ENCODE data around the gene PSAT1. TPM values are rescaled to one million over a fixed set of nuclear protein-coding genes. Genes with fewer than 3 reads are reported as not detected.

The PSAT1 gene
- total and polyA plus RNA-seq, 2 of the 13 experiments (the other 11 are each of a cell fraction or from before 2014, with no cell fraction given), result 135 to 229 TPM

DNA sequence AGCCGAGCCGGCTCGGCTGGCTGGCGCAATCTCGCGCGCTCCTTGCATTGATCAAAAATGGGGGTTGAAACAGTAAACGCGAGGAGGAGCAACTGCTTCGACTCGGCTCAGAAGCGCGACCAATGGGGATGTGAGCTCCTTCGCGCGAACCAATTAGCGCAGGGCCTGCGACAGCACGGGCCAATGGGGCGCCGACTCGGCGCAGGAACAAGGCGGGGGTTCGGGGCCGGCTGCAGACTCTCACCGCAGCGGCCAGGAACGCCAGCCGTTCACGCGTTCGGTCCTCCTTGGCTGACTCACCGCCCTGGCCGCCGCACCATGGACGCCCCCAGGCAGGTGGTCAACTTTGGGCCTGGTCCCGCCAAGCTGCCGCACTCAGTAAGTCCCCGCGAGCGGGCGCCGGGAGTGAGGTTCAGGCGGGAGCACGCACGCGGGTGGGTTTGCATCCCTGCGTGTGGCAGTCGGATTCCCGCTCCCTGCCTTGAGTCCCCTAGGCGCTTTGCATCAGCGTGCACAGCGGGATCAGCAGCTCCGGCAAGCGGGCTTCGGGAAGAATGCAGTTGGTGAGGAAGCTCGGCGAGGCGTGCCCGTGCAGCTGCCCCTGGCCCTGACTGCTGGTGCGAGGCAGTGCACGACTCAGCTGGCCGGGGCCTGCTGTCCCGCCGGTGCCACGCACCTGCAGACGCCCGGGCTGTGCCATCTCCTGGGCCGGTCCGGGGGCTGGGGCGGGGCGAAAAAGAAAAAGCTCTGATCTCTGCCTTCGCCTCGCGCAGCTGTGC, at the start of gene PSAT1 (continued):
- TF ChIP-seq, protein P1, sequence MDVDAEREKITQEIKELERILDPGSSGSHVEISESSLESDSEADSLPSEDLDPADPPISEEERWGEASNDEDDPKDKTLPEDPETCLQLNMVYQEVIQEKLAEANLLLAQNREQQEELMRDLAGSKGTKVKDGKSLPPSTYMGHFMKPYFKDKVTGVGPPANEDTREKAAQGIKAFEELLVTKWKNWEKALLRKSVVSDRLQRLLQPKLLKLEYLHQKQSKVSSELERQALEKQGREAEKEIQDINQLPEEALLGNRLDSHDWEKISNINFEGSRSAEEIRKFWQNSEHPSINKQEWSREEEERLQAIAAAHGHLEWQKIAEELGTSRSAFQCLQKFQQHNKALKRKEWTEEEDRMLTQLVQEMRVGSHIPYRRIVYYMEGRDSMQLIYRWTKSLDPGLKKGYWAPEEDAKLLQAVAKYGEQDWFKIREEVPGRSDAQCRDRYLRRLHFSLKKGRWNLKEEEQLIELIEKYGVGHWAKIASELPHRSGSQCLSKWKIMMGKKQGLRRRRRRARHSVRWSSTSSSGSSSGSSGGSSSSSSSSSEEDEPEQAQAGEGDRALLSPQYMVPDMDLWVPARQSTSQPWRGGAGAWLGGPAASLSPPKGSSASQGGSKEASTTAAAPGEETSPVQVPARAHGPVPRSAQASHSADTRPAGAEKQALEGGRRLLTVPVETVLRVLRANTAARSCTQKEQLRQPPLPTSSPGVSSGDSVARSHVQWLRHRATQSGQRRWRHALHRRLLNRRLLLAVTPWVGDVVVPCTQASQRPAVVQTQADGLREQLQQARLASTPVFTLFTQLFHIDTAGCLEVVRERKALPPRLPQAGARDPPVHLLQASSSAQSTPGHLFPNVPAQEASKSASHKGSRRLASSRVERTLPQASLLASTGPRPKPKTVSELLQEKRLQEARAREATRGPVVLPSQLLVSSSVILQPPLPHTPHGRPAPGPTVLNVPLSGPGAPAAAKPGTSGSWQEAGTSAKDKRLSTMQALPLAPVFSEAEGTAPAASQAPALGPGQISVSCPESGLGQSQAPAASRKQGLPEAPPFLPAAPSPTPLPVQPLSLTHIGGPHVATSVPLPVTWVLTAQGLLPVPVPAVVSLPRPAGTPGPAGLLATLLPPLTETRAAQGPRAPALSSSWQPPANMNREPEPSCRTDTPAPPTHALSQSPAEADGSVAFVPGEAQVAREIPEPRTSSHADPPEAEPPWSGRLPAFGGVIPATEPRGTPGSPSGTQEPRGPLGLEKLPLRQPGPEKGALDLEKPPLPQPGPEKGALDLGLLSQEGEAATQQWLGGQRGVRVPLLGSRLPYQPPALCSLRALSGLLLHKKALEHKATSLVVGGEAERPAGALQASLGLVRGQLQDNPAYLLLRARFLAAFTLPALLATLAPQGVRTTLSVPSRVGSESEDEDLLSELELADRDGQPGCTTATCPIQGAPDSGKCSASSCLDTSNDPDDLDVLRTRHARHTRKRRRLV (CRISPR knock-in tag; IDR thresholded peaks at IDR 0.05), result no peak
- TF ChIP-seq RELA (CRISPR knock-in tag; IDR thresholded peaks at IDR 0.05) (no peak), TFAP4 (IDR thresholded peaks at IDR 0.05; ENCODE audit: borderline replicate concordance, low read depth) (no peak; the same call in 1 of the 2 replicates), HOXA5 (CRISPR knock-in tag; IDR thresholded peaks at IDR 0.05) (peak; percentile 90; the same call in 1 of the 2 replicates), ZNF441 (CRISPR knock-in tag; IDR thresholded peaks at IDR 0.05; ENCODE audit: borderline replicate concordance) (no peak), ZFP41 (CRISPR knock-in tag; IDR thresholded peaks at IDR 0.05; ENCODE audit: borderline replicate concordance) (peak; percentile 33; the same call in 1 of the 2 replicates), ISL2 (CRISPR knock-in tag; IDR thresholded peaks at IDR 0.05) (peak; percentile 48; the same call in 1 of the 2 replicates), ATF7-NPFF (CRISPR knock-in tag; IDR thresholded peaks at IDR 0.05; ENCODE audit: low read depth) (no peak), SAFB2 (CRISPR knock-in tag; IDR thresholded peaks at IDR 0.05; ENCODE audit: borderline replicate concordance, low read depth) (no peak), FOXO1 (CRISPR knock-in tag; IDR thresholded peaks at IDR 0.05) (0 out of 2 replicates have a peak, but pooled peaks have one; percentile 40), ZNF614 (CRISPR knock-in tag; IDR thresholded peaks at IDR 0.05; ENCODE audit: borderline replicate concordance) (peak; percentile 53; the same call in 1 of the 2 replicates), ZBTB42 (CRISPR knock-in tag; IDR thresholded peaks at IDR 0.05) (0 out of 2 replicates have a peak, but pooled peaks have one; percentile 54), NCOA2 (CRISPR knock-in tag; IDR thresholded peaks at IDR 0.05) (no peak), SNAPC2 (CRISPR knock-in tag; IDR thresholded peaks at IDR 0.05) (no peak), HOXA9 (CRISPR knock-in tag; IDR thresholded peaks at IDR 0.05; ENCODE audit: borderline replicate concordance) (no peak; the same call in 1 of the 2 replicates), ZNF17 (CRISPR knock-in tag; IDR thresholded peaks at IDR 0.05) (no peak), TMF1 (CRISPR knock-in tag; IDR thresholded peaks at IDR 0.05; ENCODE audit: low read depth) (peak; percentile 90), YEATS2 (CRISPR knock-in tag; IDR thresholded peaks at IDR 0.05; ENCODE audit: borderline replicate concordance) (no peak; the same call in 1 of the 2 replicates), ZNF484 (CRISPR knock-in tag; IDR thresholded peaks at IDR 0.05; ENCODE audit: borderline replicate concordance, low read depth) (no peak)
- TF ChIP-seq, protein P2, sequence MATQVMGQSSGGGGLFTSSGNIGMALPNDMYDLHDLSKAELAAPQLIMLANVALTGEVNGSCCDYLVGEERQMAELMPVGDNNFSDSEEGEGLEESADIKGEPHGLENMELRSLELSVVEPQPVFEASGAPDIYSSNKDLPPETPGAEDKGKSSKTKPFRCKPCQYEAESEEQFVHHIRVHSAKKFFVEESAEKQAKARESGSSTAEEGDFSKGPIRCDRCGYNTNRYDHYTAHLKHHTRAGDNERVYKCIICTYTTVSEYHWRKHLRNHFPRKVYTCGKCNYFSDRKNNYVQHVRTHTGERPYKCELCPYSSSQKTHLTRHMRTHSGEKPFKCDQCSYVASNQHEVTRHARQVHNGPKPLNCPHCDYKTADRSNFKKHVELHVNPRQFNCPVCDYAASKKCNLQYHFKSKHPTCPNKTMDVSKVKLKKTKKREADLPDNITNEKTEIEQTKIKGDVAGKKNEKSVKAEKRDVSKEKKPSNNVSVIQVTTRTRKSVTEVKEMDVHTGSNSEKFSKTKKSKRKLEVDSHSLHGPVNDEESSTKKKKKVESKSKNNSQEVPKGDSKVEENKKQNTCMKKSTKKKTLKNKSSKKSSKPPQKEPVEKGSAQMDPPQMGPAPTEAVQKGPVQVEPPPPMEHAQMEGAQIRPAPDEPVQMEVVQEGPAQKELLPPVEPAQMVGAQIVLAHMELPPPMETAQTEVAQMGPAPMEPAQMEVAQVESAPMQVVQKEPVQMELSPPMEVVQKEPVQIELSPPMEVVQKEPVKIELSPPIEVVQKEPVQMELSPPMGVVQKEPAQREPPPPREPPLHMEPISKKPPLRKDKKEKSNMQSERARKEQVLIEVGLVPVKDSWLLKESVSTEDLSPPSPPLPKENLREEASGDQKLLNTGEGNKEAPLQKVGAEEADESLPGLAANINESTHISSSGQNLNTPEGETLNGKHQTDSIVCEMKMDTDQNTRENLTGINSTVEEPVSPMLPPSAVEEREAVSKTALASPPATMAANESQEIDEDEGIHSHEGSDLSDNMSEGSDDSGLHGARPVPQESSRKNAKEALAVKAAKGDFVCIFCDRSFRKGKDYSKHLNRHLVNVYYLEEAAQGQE (IDR thresholded peaks at IDR 0.05; ENCODE audit: borderline replicate concordance in 1 of 2, low read depth in 1 of 2, low read length in 2 of 2), result no peak

Data from HepG2 (cell line).